Astrocyte (in vitro differentiated cells and primary cell): Measurements from ENCODE around the gene ART3.

Experiments
- EZH2 ChIP-seq: IDR thresholded peaks from 2 replicates; pipeline ENCODE4 v1.6.1; 2012; ENCODE audit warnings: mild to moderate bottlenecking, low read length, inconsistent platforms; ENCODE audit not compliant: insufficient read depth
- TF ChIP-seq, protein P1 (sequence below): IDR thresholded peaks from 2 replicates; pipeline ENCODE4 v1.5.1; 2011; ENCODE audit warnings: low read depth, mild to moderate bottlenecking, inconsistent platforms, low read length, moderate library complexity; ENCODE audit not compliant: insufficient read depth

DNA sequence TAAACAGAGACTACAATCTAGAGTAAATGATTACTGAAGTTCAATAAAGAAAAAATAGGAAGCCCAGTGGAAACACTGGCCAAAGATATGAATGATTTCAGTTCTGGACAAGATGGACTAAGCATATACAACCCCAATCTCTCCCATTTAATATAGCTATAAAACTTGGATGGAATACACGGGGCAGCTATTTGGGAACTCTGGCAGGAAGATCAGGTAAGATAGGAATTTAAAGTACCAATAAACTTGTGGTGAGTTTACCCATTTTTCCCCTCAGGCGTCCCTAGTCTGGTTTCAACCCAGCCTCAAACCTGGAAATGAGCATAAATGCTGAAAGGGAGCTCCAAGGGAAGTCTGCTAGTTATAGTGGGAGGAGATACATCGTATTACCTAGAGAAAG lies 53.2 kb downstream of the ART3 start:
- TF ChIP-seq, protein P1, sequence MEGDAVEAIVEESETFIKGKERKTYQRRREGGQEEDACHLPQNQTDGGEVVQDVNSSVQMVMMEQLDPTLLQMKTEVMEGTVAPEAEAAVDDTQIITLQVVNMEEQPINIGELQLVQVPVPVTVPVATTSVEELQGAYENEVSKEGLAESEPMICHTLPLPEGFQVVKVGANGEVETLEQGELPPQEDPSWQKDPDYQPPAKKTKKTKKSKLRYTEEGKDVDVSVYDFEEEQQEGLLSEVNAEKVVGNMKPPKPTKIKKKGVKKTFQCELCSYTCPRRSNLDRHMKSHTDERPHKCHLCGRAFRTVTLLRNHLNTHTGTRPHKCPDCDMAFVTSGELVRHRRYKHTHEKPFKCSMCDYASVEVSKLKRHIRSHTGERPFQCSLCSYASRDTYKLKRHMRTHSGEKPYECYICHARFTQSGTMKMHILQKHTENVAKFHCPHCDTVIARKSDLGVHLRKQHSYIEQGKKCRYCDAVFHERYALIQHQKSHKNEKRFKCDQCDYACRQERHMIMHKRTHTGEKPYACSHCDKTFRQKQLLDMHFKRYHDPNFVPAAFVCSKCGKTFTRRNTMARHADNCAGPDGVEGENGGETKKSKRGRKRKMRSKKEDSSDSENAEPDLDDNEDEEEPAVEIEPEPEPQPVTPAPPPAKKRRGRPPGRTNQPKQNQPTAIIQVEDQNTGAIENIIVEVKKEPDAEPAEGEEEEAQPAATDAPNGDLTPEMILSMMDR, result no peak
- TF ChIP-seq EZH2, result no peak
